GM12873 (cell line): ENCODE measurements around the gene CBL.

Source experiments
- TF ChIP-seq, protein P1 (sequence below): IDR thresholded peaks from 2 replicates; pipeline ENCODE4 v1.5.1; 2012; ENCODE audit warnings: low read depth, mild to moderate bottlenecking, moderate library complexity, low read length, control low read depth; ENCODE audit not compliant: insufficient read depth; ENCODE audit errors: missing control alignments

CBL gene

DNA sequence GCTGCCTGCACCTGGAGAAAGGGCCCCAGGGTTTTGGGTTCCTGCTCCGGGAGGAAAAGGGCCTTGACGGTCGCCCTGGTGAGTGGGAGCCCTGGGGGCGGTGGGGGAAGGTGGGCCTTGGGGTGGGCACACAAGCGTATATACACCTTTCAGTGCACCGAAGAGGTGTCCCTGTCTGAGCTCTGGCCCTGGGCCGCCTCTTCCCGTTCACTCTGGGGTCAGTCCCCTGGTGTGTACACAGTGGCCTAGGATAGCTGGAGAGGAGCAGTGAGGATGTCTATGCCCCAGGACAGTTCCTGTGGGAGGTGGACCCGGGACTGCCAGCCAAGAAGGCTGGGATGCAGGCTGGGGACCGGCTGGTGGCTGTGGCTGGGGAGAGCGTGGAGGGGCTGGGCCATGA is 18.1 kb upstream of the CBL start:
- TF ChIP-seq, protein P1, sequence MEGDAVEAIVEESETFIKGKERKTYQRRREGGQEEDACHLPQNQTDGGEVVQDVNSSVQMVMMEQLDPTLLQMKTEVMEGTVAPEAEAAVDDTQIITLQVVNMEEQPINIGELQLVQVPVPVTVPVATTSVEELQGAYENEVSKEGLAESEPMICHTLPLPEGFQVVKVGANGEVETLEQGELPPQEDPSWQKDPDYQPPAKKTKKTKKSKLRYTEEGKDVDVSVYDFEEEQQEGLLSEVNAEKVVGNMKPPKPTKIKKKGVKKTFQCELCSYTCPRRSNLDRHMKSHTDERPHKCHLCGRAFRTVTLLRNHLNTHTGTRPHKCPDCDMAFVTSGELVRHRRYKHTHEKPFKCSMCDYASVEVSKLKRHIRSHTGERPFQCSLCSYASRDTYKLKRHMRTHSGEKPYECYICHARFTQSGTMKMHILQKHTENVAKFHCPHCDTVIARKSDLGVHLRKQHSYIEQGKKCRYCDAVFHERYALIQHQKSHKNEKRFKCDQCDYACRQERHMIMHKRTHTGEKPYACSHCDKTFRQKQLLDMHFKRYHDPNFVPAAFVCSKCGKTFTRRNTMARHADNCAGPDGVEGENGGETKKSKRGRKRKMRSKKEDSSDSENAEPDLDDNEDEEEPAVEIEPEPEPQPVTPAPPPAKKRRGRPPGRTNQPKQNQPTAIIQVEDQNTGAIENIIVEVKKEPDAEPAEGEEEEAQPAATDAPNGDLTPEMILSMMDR = no peak

DNA sequence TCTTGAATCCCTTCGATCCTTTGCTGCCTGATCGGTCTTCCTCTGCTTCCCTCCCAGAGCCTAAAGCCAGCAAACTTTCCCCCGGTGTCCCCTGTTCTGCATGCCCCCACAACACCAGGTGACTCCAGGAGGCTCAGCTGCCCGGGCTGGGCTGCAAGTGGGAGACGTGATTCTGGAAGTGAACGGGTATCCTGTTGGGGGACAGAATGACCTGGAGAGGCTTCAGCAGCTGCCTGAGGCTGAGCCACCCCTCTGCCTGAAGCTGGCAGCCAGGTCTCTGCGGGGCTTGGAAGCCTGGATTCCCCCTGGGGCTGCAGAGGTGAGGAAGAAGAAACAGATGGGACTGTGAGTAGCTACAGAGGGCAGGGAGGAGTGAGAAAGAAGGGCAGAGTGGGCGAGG is 17.3 kb upstream of the CBL start:
- TF ChIP-seq, protein P1 = no peak

DNA sequence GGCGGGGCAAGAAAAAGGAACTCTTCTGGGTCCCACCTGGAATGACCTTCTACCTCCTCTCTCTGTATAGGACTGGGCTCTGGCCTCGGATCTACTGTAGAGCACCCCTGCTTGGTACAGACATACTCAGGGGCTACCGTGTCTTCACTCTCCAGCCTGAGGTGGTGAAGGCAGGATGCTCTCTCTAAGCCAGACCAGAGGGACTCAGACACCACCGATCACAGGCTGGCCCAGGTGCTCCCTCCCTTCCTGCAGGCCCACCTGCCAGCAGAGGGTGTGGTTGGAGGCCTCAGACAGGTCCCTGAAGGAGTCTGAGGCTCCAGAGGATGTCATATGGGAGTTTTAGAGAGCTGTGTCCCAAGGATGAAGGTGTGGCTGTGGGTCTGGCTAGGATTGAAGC is 16.7 kb upstream of the CBL start:
- TF ChIP-seq, protein P1 = no peak

DNA sequence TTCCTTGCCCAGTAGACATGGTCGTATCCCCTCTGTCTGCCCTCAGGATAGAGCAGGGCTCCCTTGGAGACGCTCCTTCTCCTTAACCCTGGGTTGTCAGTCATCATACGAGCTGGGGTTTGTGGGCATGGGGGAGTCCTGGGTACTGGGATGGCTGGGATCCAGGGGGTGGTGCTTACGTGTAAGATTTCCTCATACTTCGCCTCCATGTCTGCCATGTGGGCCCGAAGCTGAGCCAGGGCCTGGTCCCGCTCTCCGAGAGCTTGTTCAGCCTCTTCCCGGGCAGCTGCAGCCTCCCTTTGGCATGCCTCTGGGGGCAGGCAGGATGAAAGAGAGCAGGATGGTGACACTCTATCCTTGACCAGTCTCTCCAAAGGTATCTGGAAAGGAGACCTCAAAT is 15.6 kb upstream of the CBL start:
- TF ChIP-seq, protein P1 = no peak

DNA sequence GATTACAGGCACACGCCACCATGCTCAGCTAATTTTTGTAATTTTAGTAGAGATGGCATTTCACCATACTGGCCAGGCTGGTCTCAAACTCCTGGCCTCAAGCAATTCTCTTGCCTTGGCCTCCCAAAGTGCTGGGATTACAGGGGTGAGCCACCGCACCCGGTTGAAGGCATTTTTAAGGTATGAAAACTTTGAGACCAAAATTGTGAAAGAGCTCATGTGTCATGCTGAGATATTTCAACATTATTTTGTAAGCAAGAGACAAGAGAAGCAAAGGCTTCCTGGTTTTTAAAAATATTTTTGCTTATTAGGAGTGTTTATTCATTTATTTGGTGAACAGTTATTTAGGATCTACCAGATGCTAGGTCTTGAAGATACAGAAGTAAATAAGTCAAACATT is 14.0 kb upstream of the CBL start:
- TF ChIP-seq, protein P1 = no peak

DNA sequence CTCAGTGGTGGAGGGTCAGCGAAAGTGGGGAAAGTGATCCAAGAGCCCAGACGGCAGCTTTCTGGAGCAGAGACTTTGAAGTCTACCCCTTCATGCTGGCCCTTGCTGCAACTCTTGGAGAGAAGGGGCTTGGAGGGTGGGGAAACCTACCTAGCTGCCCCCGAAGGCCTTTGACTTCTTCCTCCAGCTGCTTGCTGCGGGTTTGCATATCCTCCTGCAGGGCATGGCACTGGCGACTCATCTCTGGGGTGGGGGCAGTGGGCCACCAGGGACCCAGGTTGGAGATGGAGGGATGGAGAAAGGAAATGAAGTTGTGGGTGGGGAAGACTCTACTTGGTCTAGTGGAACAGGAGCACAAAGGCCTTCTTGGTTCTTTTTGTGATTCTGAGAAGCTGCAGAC is 13.1 kb upstream of the CBL start:
- TF ChIP-seq, protein P1 = no peak

DNA sequence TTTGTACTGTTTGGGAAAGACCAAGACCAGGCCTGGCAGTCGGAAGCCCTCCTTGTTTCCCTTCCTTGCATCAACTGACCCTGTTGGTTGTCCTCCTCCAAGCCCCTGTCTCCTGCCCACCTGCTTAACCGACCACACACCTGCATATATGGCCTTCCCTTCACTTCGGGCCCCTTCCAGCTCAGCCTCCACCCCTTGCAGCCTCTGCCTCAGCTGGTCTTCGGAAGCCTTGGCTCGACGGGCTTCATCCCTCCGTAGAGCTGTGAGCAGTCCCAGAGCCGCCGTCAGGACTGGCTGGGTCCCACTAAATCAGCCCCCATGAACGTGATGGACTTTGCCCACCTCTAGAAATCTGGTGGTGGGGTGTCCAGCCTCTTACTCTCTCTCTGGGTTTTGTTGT is 12.5 kb upstream of the CBL start:
- TF ChIP-seq, protein P1 = no peak
